Measurements from ENCODE around the gene INSIG2.

INSIG2 gene

DNA sequence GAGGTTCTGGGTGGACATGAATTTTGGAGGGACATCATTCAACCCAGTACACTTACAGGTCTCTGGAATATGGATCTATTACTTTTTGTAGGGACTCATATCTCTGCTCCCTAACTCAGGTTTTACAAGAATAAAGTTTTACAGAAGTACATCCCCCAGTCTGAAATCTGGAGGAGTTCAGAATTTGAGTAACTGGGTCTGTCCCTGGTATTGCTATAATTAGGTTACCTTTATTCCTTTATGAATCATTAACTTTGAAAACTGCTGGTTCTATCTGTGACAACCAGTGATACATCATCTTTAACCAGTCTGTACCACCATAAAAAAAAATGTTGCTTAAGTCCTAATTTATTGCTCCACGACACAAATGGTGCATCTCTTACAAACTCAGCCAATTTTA, 59.9 kb downstream of the INSIG2 start:
- in situ Hi-C loops (cut with MboI; ENCODE audit: low pct_unique_long_range_greater_than_20kb, low sequenced_read_pairs, unreplicated experiment) = no loop called here
- TF ChIP-seq, protein P1, sequence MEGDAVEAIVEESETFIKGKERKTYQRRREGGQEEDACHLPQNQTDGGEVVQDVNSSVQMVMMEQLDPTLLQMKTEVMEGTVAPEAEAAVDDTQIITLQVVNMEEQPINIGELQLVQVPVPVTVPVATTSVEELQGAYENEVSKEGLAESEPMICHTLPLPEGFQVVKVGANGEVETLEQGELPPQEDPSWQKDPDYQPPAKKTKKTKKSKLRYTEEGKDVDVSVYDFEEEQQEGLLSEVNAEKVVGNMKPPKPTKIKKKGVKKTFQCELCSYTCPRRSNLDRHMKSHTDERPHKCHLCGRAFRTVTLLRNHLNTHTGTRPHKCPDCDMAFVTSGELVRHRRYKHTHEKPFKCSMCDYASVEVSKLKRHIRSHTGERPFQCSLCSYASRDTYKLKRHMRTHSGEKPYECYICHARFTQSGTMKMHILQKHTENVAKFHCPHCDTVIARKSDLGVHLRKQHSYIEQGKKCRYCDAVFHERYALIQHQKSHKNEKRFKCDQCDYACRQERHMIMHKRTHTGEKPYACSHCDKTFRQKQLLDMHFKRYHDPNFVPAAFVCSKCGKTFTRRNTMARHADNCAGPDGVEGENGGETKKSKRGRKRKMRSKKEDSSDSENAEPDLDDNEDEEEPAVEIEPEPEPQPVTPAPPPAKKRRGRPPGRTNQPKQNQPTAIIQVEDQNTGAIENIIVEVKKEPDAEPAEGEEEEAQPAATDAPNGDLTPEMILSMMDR (IDR thresholded peaks at IDR 0.05; ENCODE audit: extremely low read depth, insufficient read depth, missing control alignments) = no peak
- peak; percentile 23 for DNase-seq (ENCODE audit: low spot score)

DNA sequence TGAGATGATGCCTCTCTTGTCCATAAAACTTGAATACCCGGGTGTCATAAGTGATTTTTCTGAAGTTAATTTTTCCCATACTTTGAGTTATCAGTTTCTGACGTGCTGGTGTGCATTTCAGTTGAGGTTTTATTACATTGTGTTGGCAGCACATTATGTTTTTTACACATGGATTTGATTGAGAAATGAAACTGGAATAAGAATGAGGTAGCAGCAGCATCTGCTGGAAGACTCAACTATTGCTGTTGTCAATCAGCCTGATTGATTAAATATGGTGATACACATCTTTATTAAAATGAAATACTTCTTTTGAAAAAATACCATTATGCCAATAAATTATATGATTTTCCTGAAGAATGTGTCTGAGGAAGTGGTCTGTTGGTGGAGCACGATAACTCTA, 60.5 kb downstream of the INSIG2 start:
- in situ Hi-C loops (cut with MboI; ENCODE audit: low pct_unique_long_range_greater_than_20kb, low sequenced_read_pairs, unreplicated experiment) = no loop called here
- no peak for DNase-seq (ENCODE audit: low spot score)
- TF ChIP-seq, protein P1 (IDR thresholded peaks at IDR 0.05; ENCODE audit: extremely low read depth, insufficient read depth, missing control alignments) = peak; percentile 48

DNA sequence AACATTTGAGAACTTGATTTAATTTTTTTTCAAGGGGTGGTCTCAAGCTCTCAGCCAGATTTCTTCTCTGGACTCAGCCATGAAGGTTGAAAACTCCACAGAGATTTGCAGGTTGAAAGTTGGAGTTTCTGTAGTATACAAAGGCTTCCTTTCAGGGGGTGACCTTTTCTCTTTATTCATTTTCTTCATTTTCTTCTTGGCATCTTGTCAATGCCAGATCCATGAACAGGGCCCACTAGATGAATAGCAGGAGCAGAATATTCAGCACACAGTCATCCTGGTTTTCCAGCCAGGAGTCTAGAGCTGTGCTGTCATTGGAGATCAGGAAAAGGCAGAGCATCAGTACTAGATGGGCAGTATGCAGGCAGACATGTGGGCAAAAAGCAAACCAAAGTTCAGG, 62.0 kb downstream of the INSIG2 start:
- TF ChIP-seq, protein P1 (IDR thresholded peaks at IDR 0.05; ENCODE audit: extremely low read depth, insufficient read depth, missing control alignments) = no peak
- in situ Hi-C loops (cut with MboI; ENCODE audit: low pct_unique_long_range_greater_than_20kb, low sequenced_read_pairs, unreplicated experiment) = no loop called here
- DNase-seq (ENCODE audit: low spot score) = no peak

DNA sequence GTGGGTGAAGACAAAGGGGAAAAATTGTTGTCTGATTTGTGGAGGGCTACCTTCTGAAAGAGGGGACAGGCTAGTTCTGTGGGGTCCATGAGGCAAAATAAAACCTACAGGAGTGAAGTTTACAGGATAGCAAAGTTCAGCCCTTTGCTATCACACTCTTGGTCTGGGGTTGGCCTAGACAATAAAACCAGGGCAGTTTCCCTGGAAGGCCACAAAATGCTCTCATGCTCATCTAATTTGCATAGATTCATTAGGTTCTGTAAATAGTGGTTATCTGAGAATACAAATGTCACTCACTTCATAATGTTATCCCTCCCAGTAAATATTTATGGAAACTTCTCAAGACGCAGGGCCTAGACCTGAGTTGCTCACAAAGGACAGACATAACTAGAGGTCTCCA, 63.6 kb downstream of the INSIG2 start:
- no peak for DNase-seq (ENCODE audit: low spot score)
- in situ Hi-C loops (cut with MboI; ENCODE audit: low pct_unique_long_range_greater_than_20kb, low sequenced_read_pairs, unreplicated experiment) = no loop called here
- TF ChIP-seq, protein P1 (IDR thresholded peaks at IDR 0.05; ENCODE audit: extremely low read depth, insufficient read depth, missing control alignments) = no peak

DNA sequence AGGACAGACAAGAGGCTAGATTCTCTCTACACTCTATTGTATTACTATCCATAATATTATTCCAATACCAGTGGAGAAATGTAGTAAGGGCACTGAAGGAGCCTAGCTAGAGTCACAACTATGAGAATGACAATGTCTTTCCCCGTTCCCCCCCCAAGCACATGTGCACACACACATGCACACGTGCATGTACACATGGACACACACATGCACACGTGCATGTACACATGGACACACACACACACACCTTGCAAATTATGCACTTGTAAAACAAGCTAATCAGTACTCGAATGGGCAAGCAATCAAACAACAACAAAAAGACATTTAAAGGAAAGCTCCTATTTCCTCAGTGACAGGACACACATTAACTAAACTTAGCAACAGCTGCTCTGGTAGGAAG, 65.2 kb downstream of the INSIG2 start:
- no peak for DNase-seq (ENCODE audit: low spot score)
- in situ Hi-C loops (cut with MboI; ENCODE audit: low pct_unique_long_range_greater_than_20kb, low sequenced_read_pairs, unreplicated experiment) = no loop called here
- TF ChIP-seq, protein P1 (IDR thresholded peaks at IDR 0.05; ENCODE audit: extremely low read depth, insufficient read depth, missing control alignments) = no peak

DNA sequence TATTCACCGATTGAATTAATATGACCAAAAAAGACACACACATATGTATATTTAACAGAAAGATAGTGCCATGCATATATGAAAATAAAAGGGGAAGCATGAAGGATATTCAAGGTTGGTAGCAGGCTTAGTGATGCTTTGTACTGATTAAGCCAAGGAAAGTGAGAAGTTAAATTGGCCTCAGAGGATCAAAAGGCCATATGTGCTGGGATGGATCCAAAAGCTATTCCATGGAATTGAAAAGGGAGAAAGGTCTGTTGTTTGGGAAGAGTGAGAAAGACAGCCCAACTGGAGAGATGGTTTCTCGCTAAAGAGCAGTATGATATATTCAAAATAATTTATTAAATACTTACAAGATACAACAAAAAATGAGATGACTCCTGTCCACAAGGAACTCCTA, 65.9 kb downstream of the INSIG2 start:
- in situ Hi-C loops (cut with MboI; ENCODE audit: low pct_unique_long_range_greater_than_20kb, low sequenced_read_pairs, unreplicated experiment) = no loop called here
- DNase-seq (ENCODE audit: low spot score) = no peak
- TF ChIP-seq, protein P1 (IDR thresholded peaks at IDR 0.05; ENCODE audit: extremely low read depth, insufficient read depth, missing control alignments) = no peak

All from GM13977 (cell line).